IPS-15b (cell line): Measurements from ENCODE around the gene TNNI2.

Experiments
- H3K27me3 ChIP-seq: one replicate; pipeline ENCODE4 v1.6.1; 2013; ENCODE audit warnings: low read length; ENCODE audit not compliant: control insufficient read depth, insufficient read depth
- H3K36me3 ChIP-seq: one replicate; pipeline ENCODE4 v1.6.1; 2013; ENCODE audit warnings: low read length; ENCODE audit not compliant: control insufficient read depth, insufficient read depth
- H3K4me1 ChIP-seq: one replicate; pipeline ENCODE4 v1.6.1; 2013; ENCODE audit warnings: mild to moderate bottlenecking, low read length; ENCODE audit not compliant: control insufficient read depth, insufficient read depth
- H3K4me3 ChIP-seq: one replicate; pipeline ENCODE4 v1.5.1; 2013; ENCODE audit warnings: low read depth, low read length
- H3K9ac ChIP-seq: one replicate; pipeline ENCODE4 v1.6.1; 2013; ENCODE audit warnings: low read depth, mild to moderate bottlenecking, low read length
- H3K9me3 ChIP-seq: one replicate; pipeline ENCODE4 v1.6.1; 2013; ENCODE audit warnings: mild to moderate bottlenecking, low read length; ENCODE audit not compliant: control insufficient read depth, insufficient read depth

Gene TNNI2

DNA sequence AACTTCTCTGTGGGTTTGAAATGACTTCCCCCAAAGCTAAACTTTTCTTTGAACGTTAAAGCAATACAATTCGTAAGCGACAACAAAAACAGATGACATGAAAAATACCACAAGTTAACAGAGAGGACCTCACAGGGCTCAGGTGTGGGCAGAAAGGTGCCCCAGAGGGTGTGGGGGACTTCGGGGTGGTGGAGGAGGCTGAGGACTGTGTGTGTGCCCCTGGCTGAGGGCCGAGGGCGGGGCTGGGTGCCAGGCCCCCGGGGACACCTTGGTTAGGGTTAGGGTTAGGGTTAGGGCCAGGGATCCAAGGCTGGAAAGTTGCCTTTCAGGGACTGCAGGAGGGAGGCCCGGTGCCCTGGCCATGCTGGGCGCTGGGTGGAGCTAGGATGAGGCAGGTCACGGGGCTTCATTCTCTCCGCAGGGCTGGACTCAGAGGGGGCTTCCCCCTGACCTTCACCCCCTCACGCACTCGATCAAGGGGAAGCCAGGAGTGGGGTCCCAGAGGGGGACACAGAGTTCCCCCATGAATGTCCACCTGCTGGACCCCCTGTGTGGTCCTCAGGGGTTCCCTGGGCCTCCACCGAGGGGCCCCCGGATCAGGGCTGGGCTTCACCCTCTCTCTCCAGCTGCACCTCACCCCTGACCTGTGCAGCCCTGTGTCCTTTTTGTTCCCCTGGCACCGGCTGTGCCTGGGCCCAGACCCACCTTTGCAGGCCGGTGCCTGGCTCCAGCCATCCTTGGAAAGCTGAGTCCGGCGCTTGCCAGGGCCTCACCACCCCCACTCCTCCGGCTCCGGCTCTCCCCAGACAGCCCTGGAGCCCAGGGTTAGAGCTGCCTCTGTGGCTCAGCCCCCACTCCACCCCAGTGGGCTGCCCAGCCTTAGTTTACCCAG lies 7.0 kb downstream of the TNNI2 start:
- H3K9me3 ChIP-seq = no peaks in the 10 kb centered on the region
- H3K4me3 ChIP-seq = no peak overlapping the region
- no peaks in the 10 kb centered on the region for H3K27me3 ChIP-seq
- no peaks in the 10 kb centered on the region for H3K4me1 ChIP-seq
- no peaks in the 10 kb centered on the region for H3K36me3 ChIP-seq
- no peak overlapping the region for H3K9ac ChIP-seq

- no peaks in the 10 kb centered on the region for H3K4me1 ChIP-seq
- no peaks in the 10 kb centered on the region for H3K9me3 ChIP-seq
- no peak overlapping the region for H3K9ac ChIP-seq
- H3K4me3 ChIP-seq = no peak overlapping the region
- H3K36me3 ChIP-seq = no peaks in the 10 kb centered on the region
- no peaks in the 10 kb centered on the region for H3K27me3 ChIP-seq
Observed at GRCh38 chr11:1846453-1846932, 7.7 kb downstream of the TNNI2 start.

GRCh38 chr11:1847006-1847735 lies 8.4 kb downstream of the TNNI2 start:
- Histone ChIP-seq H3K9me3 (no peaks in the 10 kb centered on the region), H3K4me1 (no peaks in the 10 kb centered on the region), H3K36me3 (no peaks in the 10 kb centered on the region), H3K9ac (no peak overlapping the region), H3K27me3 (no peaks in the 10 kb centered on the region), H3K4me3 (no peak overlapping the region)

DNA sequence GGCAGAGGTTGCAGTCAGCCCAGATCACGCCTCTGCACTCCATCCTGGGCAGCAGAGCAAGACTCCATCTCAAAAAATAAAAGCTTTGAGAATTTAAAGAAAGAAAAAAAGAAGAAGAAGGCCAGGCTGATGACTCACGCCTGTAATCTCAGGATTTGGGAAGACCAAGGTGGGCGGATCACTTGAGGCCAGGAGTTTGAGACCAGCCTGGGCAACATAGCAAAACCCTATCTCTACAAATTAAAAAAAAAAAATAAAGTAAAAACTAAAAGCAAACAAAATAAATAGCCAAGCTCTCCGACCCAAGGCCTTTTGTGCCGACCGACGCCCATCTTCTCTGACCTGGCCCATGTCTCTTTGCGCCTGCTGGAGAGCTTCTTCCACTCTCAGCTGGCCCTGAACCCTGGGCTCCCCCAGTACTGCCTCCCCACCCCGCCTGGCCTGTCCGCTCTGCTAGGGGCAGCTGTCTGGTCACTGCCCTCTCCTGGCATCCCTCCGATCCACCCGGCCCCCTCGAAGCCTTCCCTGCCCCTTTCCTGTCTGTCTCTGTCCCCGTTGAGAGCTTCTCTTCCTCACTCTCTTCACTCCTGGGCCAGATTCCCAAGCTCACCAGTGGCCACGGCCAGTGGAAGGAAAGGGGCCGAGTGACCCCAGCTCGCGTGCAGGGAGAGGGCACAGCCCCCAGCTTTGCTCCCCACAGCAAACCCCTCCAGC lies 9.3 kb downstream of the TNNI2 start:
- Histone ChIP-seq H3K27me3 (no peaks in the 10 kb centered on the region), H3K9me3 (no peaks in the 10 kb centered on the region), H3K9ac (no peak overlapping the region), H3K36me3 (no peaks in the 10 kb centered on the region), H3K4me1 (no peaks in the 10 kb centered on the region), H3K4me3 (no peak overlapping the region)

DNA sequence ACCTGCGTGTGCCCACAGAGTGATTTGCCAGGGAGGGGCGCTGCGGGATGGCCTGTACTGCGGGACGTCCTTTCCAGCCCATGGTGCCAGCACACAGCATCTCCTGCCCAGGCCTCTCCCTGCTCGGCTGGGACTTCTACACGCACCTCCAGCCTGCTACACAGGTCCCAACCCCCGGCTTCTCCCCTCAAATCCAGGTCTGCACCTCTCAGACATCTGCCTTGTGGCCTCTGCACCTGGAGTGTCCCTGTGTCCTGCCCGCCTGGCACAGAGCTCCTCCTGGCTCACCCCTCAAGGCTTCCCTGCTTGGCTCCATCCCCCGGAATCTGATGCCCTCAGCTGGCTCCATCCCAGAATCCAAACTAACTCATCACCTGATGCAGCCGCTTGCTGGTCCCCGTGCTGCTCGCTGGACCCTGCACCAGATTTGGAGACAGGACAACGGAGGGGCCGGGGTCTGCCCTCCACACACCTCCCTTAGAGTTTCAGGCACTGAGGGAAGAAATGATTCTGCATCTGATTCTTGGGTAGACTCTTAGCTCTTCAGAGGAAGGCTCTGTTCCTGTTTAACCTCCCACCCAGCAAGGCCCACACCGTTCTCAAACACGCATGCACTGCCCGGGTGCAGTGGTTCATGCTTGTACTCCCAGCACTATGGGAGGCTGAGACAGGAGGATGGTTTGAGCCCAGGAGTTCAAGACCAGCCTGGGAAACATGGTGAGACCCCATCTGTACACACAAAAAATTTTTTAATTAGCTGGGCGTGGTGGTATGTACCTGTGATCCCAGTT lies 10.1 kb downstream of the TNNI2 start:
- Histone ChIP-seq H3K9ac (no peak overlapping the region), H3K4me3 (no peak overlapping the region), H3K9me3 (no peaks in the 10 kb centered on the region), H3K4me1 (no peaks in the 10 kb centered on the region), H3K36me3 (no peaks in the 10 kb centered on the region), H3K27me3 (no peaks in the 10 kb centered on the region)

- no peaks in the 10 kb centered on the region for H3K36me3 ChIP-seq
- no peak overlapping the region for H3K4me3 ChIP-seq
- no peaks in the 10 kb centered on the region for H3K27me3 ChIP-seq
- no peaks in the 10 kb centered on the region for H3K4me1 ChIP-seq
- no peaks in the 10 kb centered on the region for H3K9me3 ChIP-seq
- H3K9ac ChIP-seq = no peak overlapping the region
Observed at GRCh38 chr11:1851468-1852180, 12.8 kb downstream of the TNNI2 start.

DNA sequence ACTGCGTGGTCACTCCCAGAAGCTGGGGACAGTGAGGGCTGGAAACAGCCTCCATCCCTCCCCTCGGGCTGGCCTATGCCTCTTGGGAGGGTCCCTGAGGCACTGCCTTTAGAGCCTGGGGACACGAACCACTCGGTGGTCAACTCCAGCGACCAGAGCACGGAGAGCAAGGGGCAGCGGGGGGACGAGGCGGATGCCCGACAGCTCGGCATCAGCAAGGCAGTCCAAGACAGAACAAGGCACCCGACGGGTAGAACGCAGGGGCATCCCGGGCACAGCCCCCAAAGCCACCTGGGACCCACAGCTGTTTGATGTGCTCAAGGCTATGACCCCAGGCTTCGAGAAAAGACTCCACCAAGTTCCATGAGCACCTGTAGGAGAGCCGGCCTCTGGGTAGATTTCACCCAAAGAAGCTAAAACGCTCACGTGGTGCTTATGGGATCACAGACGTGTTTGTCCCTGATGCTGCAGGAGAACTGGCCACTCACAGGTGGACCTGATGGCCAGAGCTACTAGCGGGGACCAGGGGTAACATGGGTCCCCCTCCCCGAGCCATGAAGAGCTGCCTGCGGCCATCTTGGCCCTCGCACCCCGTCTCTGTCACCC lies 13.6 kb downstream of the TNNI2 start:
- Histone ChIP-seq H3K4me3 (no peak overlapping the region), H3K9ac (no peak overlapping the region), H3K36me3 (no peaks in the 10 kb centered on the region), H3K4me1 (no peaks in the 10 kb centered on the region), H3K9me3 (no peaks in the 10 kb centered on the region), H3K27me3 (no peaks in the 10 kb centered on the region)

GRCh38 chr11:1852877-1853276 lies 14.1 kb downstream of the TNNI2 start, which contains the start of gene LSP1:
LSP1 (plus strand) TSS chr11:1853084; CDS start chr11:1853145, 61 bp downstream.
- Histone ChIP-seq H3K9me3 (no peaks in the 10 kb centered on the region), H3K36me3 (no peaks in the 10 kb centered on the region), H3K27me3 (no peaks in the 10 kb centered on the region), H3K4me1 (no peaks in the 10 kb centered on the region), H3K9ac (no peak within 1 kb of the TSS), H3K4me3 (no peak within 1 kb of the TSS)

- Histone ChIP-seq H3K9ac (no peak overlapping the region), H3K36me3 (no peaks in the 10 kb centered on the region), H3K27me3 (no peaks in the 10 kb centered on the region), H3K4me1 (no peaks in the 10 kb centered on the region), H3K9me3 (no peaks in the 10 kb centered on the region), H3K4me3 (no peak overlapping the region)
Observed at GRCh38 chr11:1853376-1854131, 14.8 kb downstream of the TNNI2 start.
